Measurements from ENCODE around the gene SP140. TPM values are rescaled to one million over a fixed set of nuclear protein-coding genes. Genes with fewer than 3 reads are reported as not detected.

The SP140 gene
- total RNA-seq, 1 donor from 2014 or later = 0.11 TPM

- intact Hi-C loops (cut with DNase I) = no loop called here
- Histone ChIP-seq H3K4me3 (no peak overlapping the region), H3K27me3 (no peaks in the 10 kb centered on the region), H3K36me3 (peaks cover 24 to 39% of the 10 kb centered on the region in 2 donors), H3K9me3 (no peaks in the 10 kb centered on the region), H3K4me1 (no peaks in the 10 kb centered on the region), H3K27ac (no peak overlapping the region)
- no peak for DNase-seq (ENCODE audit: low spot score in 2 of 2)
- no peak for TF ChIP-seq CTCF (IDR thresholded peaks at IDR 0.05)
These were observed 40.6 kb upstream of the SP140 start for GRCh38 chr2:230184727-230185578.

- Histone ChIP-seq H3K36me3 (peaks cover 69 to 97% of the 10 kb centered on the region in 2 donors), H3K4me1 (no peaks in the 10 kb centered on the region), H3K9me3 (no peaks in the 10 kb centered on the region), H3K27ac (no peak overlapping the region), H3K27me3 (no peaks in the 10 kb centered on the region), H3K4me3 (no peak overlapping the region)
- TF ChIP-seq CTCF (IDR thresholded peaks at IDR 0.05) = no peak
- DNase-seq (ENCODE audit: low spot score in 2 of 2) = no peak
- intact Hi-C loops (cut with DNase I) = no loop called here
These were observed 23.0 kb upstream of the SP140 start for GRCh38 chr2:230202430-230203109.

GRCh38 chr2:230203110-230203676 lies 22.3 kb upstream of the SP140 start:
- no peak for DNase-seq (ENCODE audit: low spot score in 2 of 2)
- H3K27me3 ChIP-seq = no peaks in the 10 kb centered on the region
- H3K4me1 ChIP-seq = no peaks in the 10 kb centered on the region
- H3K36me3 ChIP-seq = peaks cover 70 to 97% of the 10 kb centered on the region in 2 donors
- no peaks in the 10 kb centered on the region for H3K9me3 ChIP-seq
- TF ChIP-seq CTCF (IDR thresholded peaks at IDR 0.05) = no peak
- H3K27ac ChIP-seq = no peak overlapping the region
- no peak overlapping the region for H3K4me3 ChIP-seq
- intact Hi-C loops (cut with DNase I) = no loop called here

- intact Hi-C loops (cut with DNase I) = no loop called here
- no peak overlapping the region for H3K4me3 ChIP-seq
- TF ChIP-seq CTCF (IDR thresholded peaks at IDR 0.05) = no peak
- no peak overlapping the region for H3K27ac ChIP-seq
- no peak for DNase-seq (ENCODE audit: low spot score in 2 of 2)
- peaks cover 67 to 97% of the 10 kb centered on the region in 2 donors for H3K36me3 ChIP-seq
- no peaks in the 10 kb centered on the region for H3K9me3 ChIP-seq
- no peaks in the 10 kb centered on the region for H3K4me1 ChIP-seq
- H3K27me3 ChIP-seq = no peaks in the 10 kb centered on the region
These were observed 20.5 kb upstream of the SP140 start for GRCh38 chr2:230205034-230205433.

GRCh38 chr2:230205721-230206120 lies 19.8 kb upstream of the SP140 start:
- Histone ChIP-seq H3K27me3 (no peaks in the 10 kb centered on the region), H3K27ac (no peak overlapping the region), H3K36me3 (peaks cover 67 to 97% of the 10 kb centered on the region in 2 donors), H3K9me3 (no peaks in the 10 kb centered on the region), H3K4me1 (no peaks in the 10 kb centered on the region), H3K4me3 (no peak overlapping the region)
- intact Hi-C loops (cut with DNase I) = no loop called here
- no peak for DNase-seq (ENCODE audit: low spot score in 2 of 2)
- TF ChIP-seq CTCF (IDR thresholded peaks at IDR 0.05) = no peak
